SU-DHL-6 (cell line): Measurements from ENCODE around the gene NTNG1.

Source experiments
- CTCF ChIP-seq: fragments of 200-600 bp; sonication (generic); IDR thresholded peaks from one replicate; pipeline ENCODE4 v1.5.1; 2017; ENCODE audit warnings: antibody characterized with exemption, mild to moderate bottlenecking, low read length, moderate library complexity; ENCODE audit not compliant: insufficient read depth, poor library complexity, severe bottlenecking
- EZH2phosphoT487 ChIP-seq: fragments of 200-600 bp; sonication (generic), shearing (Covaris generic); conservative IDR thresholded peaks from 2 replicates; pipeline ENCODE4 v1.6.1; 2018; ENCODE audit warnings: mild to moderate bottlenecking, antibody characterized with exemption, low read length, moderate library complexity, mixed read lengths

GRCh38 chr1:107229711-107230110 is 88.9 kb downstream of the NTNG1 start:
- TF ChIP-seq CTCF (no peak), EZH2phosphoT487 (no peak)
